Ureter (tissue), 1 donor: ENCODE data around the gene AGAP1. TPM values are rescaled to one million over a fixed set of nuclear protein-coding genes. Genes with fewer than 3 reads are reported as not detected.

Experiments used
- DNase-seq: peaks from one replicate; pipeline ENCODE4 v3.0.0-alpha.2; 2020; ENCODE audit warnings: low spot score
- total RNA-seq: library from RNA; stranded (reverse); gene quantifications from one replicate; pipeline ENCODE4 v1.2.4, GENCODE V29; 2023
- donor health status: DM: yes; HTN: yes; CAD: no.

Gene AGAP1
- total RNA-seq, 1 donor from 2014 or later = 43.2 TPM

GRCh38 chr2:236160366-236161081 is 666.7 kb downstream of the AGAP1 start:
- DNase-seq = no peak

GRCh38 chr2:236161082-236161462 is 667.2 kb downstream of the AGAP1 start:
- DNase-seq = no peak

DNA sequence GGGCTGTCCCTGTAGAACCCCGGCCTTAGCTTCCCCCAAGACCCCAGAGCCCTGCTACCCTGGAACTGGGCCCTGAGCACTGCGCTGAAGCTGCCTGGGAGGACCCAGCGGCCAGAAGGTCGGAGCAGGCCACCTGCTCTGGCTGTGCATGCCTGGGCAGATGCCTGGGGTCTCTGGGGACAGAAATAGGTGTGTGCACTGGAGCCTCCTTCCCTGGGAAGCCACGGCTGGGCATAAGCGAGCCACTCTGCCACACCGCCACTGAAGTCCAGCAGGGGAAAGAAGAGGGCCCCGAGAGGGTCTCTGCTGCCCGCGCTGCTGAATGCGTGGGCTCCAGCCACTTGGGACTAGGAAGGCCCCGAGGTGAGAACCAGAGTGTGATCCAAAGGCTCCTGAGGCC is 667.7 kb downstream of the AGAP1 start:
- DNase-seq = no peak

DNA sequence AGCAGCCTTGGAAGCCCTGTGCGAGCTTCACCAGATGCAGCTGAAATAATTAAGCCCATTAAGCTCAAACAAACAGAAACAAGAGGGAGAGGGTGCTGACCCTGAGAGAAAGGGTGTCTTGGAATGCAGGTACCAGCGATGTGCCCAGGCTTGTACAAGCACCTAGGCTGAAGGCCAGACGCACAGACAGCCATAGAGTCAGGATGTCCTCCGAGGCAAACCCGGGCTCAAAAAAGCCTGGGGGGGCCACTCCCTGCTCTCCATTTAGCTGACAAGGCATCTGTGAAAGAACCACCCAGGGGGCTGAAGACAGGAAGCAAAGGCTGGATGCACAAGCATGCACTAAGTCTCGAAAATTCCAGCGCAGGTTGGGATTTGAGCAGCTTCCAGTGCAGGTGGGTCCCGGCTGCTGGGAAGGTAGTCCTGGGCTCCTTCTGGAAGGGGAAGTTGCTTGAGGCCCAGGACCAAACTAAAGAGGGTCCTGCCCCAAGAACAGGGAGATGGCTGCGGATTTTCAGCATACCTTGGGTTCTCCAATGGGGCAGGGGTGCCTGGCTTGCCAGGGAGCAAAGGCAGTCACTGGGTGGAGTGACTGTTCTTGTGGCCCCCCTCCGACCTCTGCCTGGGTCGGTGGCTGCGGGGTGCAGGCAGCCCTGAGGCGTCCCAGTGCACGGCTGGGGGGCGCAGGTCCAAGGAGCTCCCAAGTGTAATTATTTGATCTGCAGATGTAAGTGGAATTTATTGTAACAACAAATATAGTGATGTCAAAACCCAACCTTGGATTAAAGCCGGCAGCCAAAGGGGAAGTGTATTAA is 668.4 kb downstream of the AGAP1 start:
- DNase-seq = no peak

DNA sequence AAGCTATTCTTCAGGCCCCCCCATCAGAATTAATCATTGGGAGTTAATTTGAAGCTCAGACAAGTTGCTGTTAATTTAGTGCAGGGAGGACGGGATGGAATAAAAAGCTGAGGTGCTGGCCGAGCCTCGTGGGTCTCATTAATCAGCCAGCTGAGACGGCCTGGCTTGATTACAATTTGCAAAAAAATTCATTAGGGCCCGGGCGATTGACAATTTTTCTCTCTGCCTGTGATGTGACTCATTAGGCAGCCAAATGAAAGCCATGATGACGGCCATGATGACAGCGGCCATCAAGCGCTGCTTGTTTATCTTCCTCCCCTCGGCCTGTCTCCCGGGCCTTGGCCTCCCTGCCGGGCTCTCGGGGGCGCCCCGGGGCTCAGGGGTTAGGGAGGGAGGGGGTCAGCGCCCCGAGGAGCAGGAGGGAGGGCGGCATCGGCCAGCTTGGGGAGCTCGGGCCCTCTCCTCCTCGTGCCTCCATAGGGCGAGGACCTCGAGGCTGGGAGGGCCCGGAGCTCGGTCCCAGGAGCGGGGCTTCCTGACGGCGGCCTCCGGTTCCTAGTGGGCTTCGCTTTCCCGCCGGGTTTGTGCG is 669.1 kb downstream of the AGAP1 start:
- DNase-seq = no peak

- DNase-seq = no peak
Observed at GRCh38 chr2:236163471-236164200, 669.8 kb downstream of the AGAP1 start.

DNA sequence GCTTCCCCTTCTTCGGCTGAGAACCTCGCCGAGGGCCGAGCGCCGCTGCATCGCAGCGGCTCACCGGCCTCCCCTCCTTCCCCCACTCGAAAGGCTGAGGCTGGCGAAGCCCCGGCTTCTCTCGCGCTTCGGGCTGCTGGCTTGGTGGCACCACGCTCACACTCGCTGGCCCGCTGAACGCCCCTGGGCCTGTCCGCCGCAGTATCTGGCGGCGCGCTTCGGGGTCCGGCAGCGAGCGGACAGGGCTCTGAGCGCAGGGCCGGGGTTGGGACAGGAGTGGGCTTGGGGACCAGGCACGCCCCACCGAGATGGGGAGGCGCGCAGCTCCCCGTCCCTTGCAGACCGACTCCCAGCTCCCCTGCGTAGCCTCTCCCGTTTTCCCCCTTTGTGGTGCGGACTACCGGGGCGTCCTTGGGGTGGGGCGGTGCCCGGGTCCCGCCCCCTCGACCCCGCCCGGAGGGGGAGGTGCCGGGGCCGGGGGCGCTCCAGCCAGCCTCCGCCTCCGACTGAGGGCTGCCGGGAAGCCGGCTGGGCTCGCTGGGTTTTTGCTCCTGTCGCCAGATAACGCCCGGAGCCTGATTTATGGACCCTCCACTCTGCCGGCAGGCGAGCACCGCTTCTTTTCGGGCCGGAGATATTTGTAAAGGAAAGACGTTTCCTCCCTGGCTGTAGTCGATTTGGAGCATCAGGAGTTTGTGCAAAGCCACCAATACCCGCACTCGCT is 670.5 kb downstream of the AGAP1 start:
- DNase-seq = peak; percentile 37

- DNase-seq = no peak
Observed at GRCh38 chr2:236164925-236165841, 671.3 kb downstream of the AGAP1 start.

DNA sequence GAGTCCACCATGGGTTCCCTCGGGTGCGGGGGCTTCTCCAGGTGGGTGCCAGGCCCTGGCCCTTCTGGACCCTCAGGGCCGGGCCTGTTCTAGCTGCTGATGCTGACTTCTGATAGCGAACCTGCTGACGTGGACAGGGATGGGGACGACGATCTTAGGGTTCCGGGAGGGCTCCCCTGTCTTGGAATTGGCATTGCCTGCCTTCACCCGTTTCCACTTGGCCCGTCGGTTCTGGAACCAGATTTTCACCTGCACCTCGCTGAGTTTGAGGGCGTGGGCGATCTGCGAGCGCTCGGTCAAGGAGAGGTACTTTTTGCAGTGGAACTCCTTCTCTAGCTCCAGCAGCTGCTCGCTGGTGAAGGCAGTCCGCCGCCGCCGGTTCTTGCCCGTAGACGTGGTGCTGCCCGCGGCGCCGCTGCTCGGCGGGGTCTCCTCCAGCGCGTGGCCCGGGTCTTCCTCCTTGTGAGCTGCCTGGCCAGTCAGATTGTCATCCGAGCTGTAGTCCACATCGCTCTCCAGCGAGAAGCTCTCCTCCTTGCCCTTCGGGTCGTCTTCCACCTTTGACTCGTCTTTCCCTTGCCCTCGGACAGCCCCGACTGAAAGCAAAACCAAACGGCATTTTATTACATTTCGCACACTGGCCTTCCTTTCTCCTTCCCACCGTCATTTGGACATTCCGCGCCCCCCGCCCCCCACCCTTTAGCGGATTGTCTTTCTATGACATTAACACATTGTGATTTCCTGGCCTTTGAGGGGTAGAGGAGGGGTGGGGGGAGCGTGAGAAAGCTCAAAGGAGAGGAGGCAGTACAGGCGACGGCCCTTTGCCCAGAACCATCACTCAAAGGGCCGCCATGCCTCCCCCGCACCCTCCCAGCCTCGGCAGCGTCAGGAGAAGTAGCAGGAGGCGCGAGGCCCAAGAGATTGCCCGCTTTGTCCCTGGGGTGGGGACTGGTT is 672.3 kb downstream of the AGAP1 start:
- no peak for DNase-seq

DNA sequence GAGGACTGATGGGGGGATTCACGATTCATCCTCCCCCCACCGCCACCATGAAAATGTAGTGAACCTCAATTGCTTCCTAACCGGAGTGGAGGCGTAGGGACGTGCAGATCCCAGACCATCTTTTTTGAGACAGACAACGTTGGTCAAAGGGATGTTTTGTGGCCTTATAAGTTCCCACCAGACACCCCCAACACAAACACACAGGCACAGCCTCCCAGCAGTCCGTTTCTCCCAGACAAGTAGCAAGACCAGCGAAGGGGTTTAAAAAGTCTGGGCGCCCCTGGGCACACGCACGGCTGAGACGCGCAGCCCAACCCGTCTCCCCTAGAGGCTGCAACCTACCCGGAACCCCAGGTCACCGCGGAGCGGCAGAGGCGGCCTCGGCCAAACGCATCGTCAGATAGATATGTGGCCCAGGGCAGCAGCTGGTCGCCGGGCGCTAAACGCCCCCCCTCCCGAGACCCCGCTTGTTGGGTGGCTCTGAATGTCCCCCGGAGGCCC is 673.0 kb downstream of the AGAP1 start:
- no peak for DNase-seq

- no peak for DNase-seq
Observed at GRCh38 chr2:236167297-236168109, 673.7 kb downstream of the AGAP1 start.

DNA sequence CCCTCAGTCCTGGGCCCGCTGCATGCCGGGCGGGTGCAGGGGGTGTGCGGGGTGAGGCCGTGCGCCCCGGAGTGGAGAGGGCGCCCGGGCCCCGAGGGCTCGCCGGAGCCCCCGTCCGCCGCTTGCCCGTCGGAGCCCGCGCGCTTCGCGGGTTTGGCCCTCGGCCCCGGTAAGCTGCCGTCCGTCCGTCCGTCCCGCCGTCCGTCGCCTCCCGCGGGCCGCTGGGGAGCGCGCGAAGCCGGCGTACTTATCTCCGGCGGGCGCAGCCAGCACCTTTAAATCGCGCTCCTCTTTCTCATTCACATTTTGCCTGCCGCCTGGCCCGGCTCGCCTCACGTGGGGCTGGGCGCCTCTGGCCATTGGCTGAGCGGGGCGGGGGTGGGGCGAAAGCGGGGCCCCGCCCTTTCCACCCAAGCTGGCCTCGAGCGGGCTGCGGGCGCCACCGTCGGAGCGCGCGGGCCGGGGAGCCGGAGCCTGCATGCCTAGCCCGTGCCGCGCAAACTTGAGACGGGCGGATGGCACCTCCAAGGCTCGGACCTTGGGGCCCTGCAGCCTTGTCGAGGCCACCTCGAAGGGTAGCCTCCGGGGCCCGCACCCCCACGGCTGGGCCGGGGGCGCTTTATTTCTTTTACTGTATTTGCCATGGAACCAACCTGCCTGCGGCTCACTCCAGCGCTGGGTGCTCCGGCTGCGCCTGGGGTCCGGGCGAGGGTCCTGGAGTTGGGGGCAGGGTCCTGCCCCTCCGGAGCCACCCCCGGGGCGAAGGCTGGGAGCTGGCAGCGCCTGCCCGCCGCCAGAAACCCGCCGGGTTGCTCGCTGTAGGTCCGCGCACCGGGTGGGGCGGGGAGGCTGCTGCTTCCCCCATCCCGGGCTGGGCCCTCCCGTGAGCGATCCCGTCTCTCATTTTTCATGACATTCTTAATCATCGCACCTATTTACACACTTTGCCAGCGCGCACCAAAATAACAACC is 674.6 kb downstream of the AGAP1 start, which contains the start of gene GBX2:
GBX2 (minus strand) TSS at position 277 of the 971 bp plus-strand sequence. CDS start 415 bp downstream, outside the sequence.
- DNase-seq = no peak

DNA sequence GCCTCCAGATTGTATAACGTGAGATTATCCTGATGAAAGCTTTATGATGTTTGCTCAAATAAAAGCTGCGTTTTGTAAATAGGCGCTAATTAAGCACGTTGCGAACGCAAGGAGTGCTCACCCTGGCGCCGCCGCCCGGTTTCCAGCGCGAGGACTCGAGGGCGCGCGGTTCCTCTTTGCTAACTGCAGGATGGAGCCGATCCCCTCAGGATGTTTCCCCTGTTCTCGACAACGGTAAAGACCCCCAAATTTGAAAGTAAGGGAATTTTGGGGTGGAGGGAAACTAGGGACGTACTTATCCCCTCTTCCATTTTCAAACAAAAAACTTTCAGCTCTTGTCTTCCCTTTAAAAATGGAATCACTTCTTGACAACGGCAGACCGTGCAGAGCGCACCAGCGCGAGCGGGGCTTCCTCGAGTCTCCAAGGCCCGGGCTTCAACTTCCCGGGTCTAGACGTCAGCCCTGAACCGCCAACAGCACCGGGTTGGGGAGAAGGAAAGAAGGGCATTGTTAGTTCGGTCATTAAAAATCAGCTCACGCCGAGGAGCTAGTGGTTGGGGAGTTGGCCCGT is 675.4 kb downstream of the AGAP1 start:
- DNase-seq = no peak

DNA sequence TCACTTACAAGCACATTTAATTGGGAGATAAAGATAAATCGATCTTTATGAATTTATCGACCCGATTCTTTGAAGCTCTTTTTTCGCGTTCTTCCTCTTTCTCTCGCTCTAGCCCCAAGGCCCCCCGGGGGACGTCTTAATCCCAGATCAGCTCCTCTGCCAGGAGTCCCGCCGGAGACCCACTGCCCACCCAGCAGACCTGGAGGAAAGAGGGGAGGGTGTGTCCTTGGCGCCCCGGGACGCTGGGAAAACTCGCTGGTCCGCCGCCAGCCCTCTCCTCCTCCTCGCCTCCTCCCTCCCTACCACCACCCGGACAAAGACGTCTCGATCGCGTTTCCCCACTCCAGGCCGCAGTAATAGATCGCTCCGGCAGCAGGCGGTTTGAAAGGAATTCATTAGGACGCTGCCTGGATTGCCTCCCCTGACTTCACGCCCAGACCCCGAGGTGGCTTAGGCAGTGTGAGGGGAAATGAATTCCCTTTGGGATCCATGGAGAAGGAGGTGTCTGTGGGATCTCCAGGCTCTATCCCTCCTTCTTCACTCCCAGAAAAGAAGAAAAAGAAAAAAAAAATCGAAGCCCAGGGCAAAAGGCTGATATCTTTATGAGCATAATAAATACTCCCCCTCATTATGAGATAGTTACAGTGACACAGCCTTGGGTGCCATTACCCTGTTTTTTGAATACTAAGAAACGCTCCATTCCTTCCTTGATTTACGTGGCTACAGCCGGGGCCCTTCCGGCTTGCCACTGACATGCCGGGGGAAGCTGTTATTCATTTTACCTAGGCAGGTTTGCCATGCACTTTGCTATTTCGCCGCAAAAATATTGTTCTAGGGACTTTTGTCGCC is 676.1 kb downstream of the AGAP1 start:
- no peak for DNase-seq

GRCh38 chr2:236170590-236171165 is 676.8 kb downstream of the AGAP1 start:
- no peak for DNase-seq
